Measurements from ENCODE around the gene TOR4A.
"Not testable (repeated sequence)": the region's sequence is repeated elsewhere in the genome, so short reads cannot be mapped to it uniquely, and the experiment has no call there.

Gene TOR4A

GRCh38 chr9:137316012-137316981 is 38.8 kb downstream of the TOR4A start:
- DNase-seq (ENCODE audit: low read depth in 2 of 3, low spot score in 1 of 3): no peak

- no peak for DNase-seq (ENCODE audit: low read depth in 2 of 3, low spot score in 1 of 3)
Observed at GRCh38 chr9:137317021-137317717, 39.6 kb downstream of the TOR4A start.

- no peak for DNase-seq (ENCODE audit: low read depth in 2 of 3, low spot score in 1 of 3)
Observed at GRCh38 chr9:137317718-137318511, 40.4 kb downstream of the TOR4A start.

GRCh38 chr9:137318602-137319001 is 41.1 kb downstream of the TOR4A start:
- DNase-seq (ENCODE audit: low read depth in 2 of 3, low spot score in 1 of 3): no peak

GRCh38 chr9:137319011-137319738 is 41.6 kb downstream of the TOR4A start:
- no peak for DNase-seq (ENCODE audit: low read depth in 2 of 3, low spot score in 1 of 3)

GRCh38 chr9:137319739-137320551 is 42.4 kb downstream of the TOR4A start:
- DNase-seq (ENCODE audit: low read depth in 2 of 3, low spot score in 1 of 3): no peak

GRCh38 chr9:137320555-137321384 is 43.2 kb downstream of the TOR4A start:
- no peak for DNase-seq (ENCODE audit: low read depth in 2 of 3, low spot score in 1 of 3)

GRCh38 chr9:137321726-137322361 is 44.3 kb downstream of the TOR4A start:
- no peak for DNase-seq (ENCODE audit: low read depth in 2 of 3, low spot score in 1 of 3)

- DNase-seq (ENCODE audit: low read depth in 2 of 3, low spot score in 1 of 3): no peak
Observed at GRCh38 chr9:137323531-137324331, 46.2 kb downstream of the TOR4A start.

GRCh38 chr9:137325124-137325523 is 47.6 kb downstream of the TOR4A start:
- no peak for DNase-seq (ENCODE audit: low read depth in 2 of 3, low spot score in 1 of 3)

GRCh38 chr9:137325799-137326198 is 48.3 kb downstream of the TOR4A start:
- no peak for DNase-seq (ENCODE audit: low read depth in 2 of 3, low spot score in 1 of 3)

GRCh38 chr9:137326445-137327065 is 49.0 kb downstream of the TOR4A start:
- no peak for DNase-seq (ENCODE audit: low read depth in 2 of 3, low spot score in 1 of 3)

- not testable (repeated sequence) for DNase-seq (ENCODE audit: low read depth in 2 of 3, low spot score in 1 of 3)
Observed at GRCh38 chr9:137327641-137328550, 50.4 kb downstream of the TOR4A start.

- not testable (repeated sequence) for DNase-seq (ENCODE audit: low read depth in 2 of 3, low spot score in 1 of 3)
Observed at GRCh38 chr9:137329590-137329989, 52.1 kb downstream of the TOR4A start.

- DNase-seq (ENCODE audit: low read depth in 2 of 3, low spot score in 1 of 3): no peak
Observed at GRCh38 chr9:137330689-137331088, 53.2 kb downstream of the TOR4A start.

- DNase-seq (ENCODE audit: low read depth in 2 of 3, low spot score in 1 of 3): no peak
Observed at GRCh38 chr9:137331929-137332328, 54.4 kb downstream of the TOR4A start.

Measured in stimulated activated CD4-positive, alpha-beta T cell treated with anti-CD3 and anti-CD28 coated beads, Interleukin-12 subunit alpha, Interleukin-12 subunit beta, amount 100 ng/mL, for 48 hours (primary cell).